ENCODE data around the gene TXNRD3.
A peak's percentile ranks its signal among the peaks of the same experiment; 100 is the strongest.

TXNRD3 gene

DNA sequence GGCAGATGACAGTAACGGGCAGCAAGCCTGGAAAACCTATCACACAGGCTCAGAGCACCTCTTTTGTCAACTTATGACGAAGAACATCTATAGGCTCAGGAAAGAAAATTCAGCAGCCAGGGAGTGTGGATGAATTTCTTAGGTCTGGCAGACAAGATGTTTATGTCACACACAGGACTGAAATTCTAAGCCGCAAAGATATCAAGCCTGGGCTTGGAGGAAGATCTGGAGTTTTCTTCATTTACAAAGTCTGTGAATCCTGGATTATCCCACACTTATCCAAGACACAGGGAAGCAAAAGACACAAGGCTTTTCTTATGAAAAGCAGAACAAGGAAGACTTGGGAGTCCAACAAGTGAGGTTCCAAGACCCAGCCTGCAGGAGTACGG lies 25.7 kb upstream of the TXNRD3 start:
- CTCF ChIA-PET: interaction anchor here (1.2 kb wide), 1 partner anchor 775 kb away, joined by 3 read pairs; no protein-coding TSS in a partner anchor
- POLR2A ChIA-PET: no interaction called here
- no peak for DNase-seq (ENCODE audit: extremely low spot score)
- TF ChIP-seq FOXM1 (IDR thresholded peaks at IDR 0.05; ENCODE audit: borderline replicate concordance) (no peak), FOXK2 (IDR thresholded peaks at IDR 0.05) (no peak), BHLHE40 (IDR thresholded peaks at IDR 0.05; ENCODE audit: borderline replicate concordance) (no peak), FOXA1 (IDR thresholded peaks at IDR 0.05) (no peak)

DNA sequence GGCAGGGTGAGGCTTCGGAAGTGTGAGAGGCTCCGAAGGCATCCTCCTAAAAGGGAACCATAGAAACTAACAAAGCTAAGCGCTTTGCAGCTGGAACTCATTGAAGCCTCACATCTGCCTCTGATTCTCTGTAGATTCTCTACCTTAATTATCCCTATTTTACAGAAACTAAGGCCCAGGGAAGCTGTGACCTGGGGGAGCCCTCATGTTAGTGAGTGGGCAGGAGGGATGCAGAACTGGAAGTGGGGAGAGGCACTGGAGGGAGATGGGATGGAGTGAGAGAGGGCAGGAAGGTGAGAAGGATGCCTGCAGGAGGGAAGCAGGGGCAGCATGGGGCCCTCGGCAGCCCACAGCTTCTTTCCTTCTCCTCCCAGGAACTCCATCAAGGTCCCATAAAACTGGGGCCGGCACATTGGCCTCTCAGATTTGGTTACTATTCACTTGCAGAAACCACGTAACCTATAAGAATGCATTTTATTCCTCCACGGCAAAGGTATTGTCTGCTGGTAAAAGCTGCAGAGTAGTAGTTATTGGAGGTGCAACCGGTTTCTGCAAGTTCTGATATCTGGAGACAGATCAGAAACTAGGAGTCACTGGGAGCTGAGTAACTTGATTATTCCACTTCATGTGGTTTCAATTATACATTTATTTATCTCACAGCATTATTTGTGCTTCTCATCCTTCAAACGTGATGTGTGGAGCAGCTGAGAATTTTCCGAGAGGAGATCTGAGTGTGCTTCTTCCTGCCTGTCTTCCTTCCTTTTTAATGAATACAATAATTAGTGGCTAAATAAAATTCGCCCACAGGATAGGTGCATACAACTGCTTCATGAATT lies 25.1 kb upstream of the TXNRD3 start:
- no peak for DNase-seq (ENCODE audit: extremely low spot score)
- ChIA-PET POLR2A (no interaction called here), CTCF (interaction anchor here (0.8 to 1.6 kb wide), 6 partner anchors 12 to 866 kb away, joined by 3 to 7 read pairs (median 3); partner anchors contain the start of gene CHCHD6)
- TF ChIP-seq HDGF (IDR thresholded peaks at IDR 0.05; ENCODE audit: borderline replicate concordance): no peak
- no peak for TF ChIP-seq BHLHE40 (IDR thresholded peaks at IDR 0.05; ENCODE audit: borderline replicate concordance)
- TF ChIP-seq FOXM1 (IDR thresholded peaks at IDR 0.05; ENCODE audit: borderline replicate concordance): no peak
- TF ChIP-seq, protein P1, sequence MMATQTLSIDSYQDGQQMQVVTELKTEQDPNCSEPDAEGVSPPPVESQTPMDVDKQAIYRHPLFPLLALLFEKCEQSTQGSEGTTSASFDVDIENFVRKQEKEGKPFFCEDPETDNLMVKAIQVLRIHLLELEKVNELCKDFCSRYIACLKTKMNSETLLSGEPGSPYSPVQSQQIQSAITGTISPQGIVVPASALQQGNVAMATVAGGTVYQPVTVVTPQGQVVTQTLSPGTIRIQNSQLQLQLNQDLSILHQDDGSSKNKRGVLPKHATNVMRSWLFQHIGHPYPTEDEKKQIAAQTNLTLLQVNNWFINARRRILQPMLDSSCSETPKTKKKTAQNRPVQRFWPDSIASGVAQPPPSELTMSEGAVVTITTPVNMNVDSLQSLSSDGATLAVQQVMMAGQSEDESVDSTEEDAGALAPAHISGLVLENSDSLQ (IDR thresholded peaks at IDR 0.05): no peak
- TF ChIP-seq ARNT (IDR thresholded peaks at IDR 0.05): no peak
- TF ChIP-seq ELF4 (IDR thresholded peaks at IDR 0.05): no peak
- no peak for TF ChIP-seq CTBP1 (IDR thresholded peaks at IDR 0.05; ENCODE audit: borderline replicate concordance)
- no peak for TF ChIP-seq SUZ12 (IDR thresholded peaks at IDR 0.05)
- no peak for TF ChIP-seq FOXA1 (IDR thresholded peaks at IDR 0.05)
- no peak for TF ChIP-seq ZNF384 (IDR thresholded peaks at IDR 0.05)
- TF ChIP-seq LEF1 (IDR thresholded peaks at IDR 0.05; ENCODE audit: borderline replicate concordance): no peak
- TF ChIP-seq L3MBTL2 (conservative IDR thresholded peaks at IDR 0.05): no peak
- no peak for TF ChIP-seq FOXK2 (IDR thresholded peaks at IDR 0.05)
- no peak for TF ChIP-seq NFRKB (IDR thresholded peaks at IDR 0.05)
- no peak for TF ChIP-seq TARDBP (IDR thresholded peaks at IDR 0.05)
- no peak for TF ChIP-seq SP1 (IDR thresholded peaks at IDR 0.05)

DNA sequence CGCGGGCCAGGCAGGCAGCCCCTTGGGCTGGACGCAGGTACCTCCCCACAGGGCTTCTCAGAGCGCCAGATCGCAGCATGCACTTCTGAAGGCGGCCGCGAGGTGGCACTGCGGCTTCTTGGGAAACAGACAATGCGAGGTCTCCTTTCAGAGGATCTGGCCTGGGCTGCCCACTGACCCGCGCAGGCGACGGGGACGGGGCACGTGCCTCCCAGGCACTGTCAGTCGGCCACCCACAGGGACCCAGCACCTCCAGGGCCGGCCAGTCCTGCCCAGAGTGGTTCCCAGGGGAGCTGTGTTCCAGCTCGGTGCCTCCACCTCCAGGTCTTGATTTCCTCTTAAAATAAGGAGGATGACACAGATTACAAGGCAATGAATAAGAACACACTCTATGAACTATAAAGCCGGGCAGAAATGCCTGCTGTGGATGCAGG lies 24.4 kb upstream of the TXNRD3 start:
- TF ChIP-seq L3MBTL2 (conservative IDR thresholded peaks at IDR 0.05) (peak; percentile 75), CTBP1 (IDR thresholded peaks at IDR 0.05; ENCODE audit: borderline replicate concordance) (no peak)
- peak; percentile 83 for DNase-seq (ENCODE audit: extremely low spot score)
- POLR2A ChIA-PET: no interaction called here
- CTCF ChIA-PET: interaction anchor here (0.8 to 1.6 kb wide), 8 partner anchors 11 to 867 kb away, joined by 3 to 7 read pairs (median 3); partner anchors contain the start of gene CHCHD6

DNA sequence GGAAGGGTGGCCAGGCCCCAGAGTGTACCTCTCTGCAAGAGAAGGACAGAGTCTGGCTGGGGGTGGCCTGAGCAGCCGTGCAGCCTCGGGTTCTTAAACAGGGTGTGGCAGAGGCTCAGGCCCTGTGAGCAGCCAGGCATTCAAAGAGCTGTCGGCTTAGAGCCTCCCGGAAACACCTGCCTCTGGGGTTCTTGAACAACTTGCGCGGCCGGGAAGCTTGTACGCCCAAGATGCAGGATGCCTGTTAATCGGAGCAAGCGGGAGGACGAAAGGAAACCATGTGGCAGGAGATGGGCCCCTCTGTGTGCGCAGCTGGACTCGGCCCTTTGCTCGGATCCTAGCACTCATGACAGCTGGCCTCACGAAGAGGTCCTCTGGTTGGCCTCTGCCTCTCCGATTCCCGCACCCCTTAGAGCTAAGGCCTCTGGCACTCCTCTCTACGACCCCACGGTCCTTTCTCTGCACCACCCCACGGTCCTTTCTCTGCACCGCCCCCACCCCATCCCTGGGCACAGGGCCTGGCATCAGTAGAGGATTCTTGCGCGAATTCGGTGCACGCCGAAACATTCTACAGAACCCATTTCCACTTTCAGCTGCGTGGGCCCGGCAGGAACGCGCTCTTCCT lies 23.9 kb upstream of the TXNRD3 start:
- ChIA-PET POLR2A (no interaction called here), CTCF (interaction anchor here (0.8 to 1.6 kb wide), 4 partner anchors 10 to 794 kb away, joined by 3 to 7 read pairs (median 3); partner anchors contain the start of gene CHCHD6)
- TF ChIP-seq ARNT (IDR thresholded peaks at IDR 0.05) (no peak), ZNF384 (IDR thresholded peaks at IDR 0.05) (no peak), HDGF (IDR thresholded peaks at IDR 0.05; ENCODE audit: borderline replicate concordance) (no peak), FOXA1 (IDR thresholded peaks at IDR 0.05) (no peak), SP1 (IDR thresholded peaks at IDR 0.05) (no peak), FOXK2 (IDR thresholded peaks at IDR 0.05) (no peak), L3MBTL2 (conservative IDR thresholded peaks at IDR 0.05) (no peak), FOXM1 (IDR thresholded peaks at IDR 0.05; ENCODE audit: borderline replicate concordance) (no peak), BHLHE40 (IDR thresholded peaks at IDR 0.05; ENCODE audit: borderline replicate concordance) (no peak), LEF1 (IDR thresholded peaks at IDR 0.05; ENCODE audit: borderline replicate concordance) (no peak), CTBP1 (IDR thresholded peaks at IDR 0.05; ENCODE audit: borderline replicate concordance) (no peak), SUZ12 (IDR thresholded peaks at IDR 0.05) (no peak), TARDBP (IDR thresholded peaks at IDR 0.05) (no peak), ELF4 (IDR thresholded peaks at IDR 0.05) (no peak), NFRKB (IDR thresholded peaks at IDR 0.05) (no peak)
- TF ChIP-seq, protein P1 (IDR thresholded peaks at IDR 0.05): no peak
- DNase-seq (ENCODE audit: extremely low spot score): no peak

DNA sequence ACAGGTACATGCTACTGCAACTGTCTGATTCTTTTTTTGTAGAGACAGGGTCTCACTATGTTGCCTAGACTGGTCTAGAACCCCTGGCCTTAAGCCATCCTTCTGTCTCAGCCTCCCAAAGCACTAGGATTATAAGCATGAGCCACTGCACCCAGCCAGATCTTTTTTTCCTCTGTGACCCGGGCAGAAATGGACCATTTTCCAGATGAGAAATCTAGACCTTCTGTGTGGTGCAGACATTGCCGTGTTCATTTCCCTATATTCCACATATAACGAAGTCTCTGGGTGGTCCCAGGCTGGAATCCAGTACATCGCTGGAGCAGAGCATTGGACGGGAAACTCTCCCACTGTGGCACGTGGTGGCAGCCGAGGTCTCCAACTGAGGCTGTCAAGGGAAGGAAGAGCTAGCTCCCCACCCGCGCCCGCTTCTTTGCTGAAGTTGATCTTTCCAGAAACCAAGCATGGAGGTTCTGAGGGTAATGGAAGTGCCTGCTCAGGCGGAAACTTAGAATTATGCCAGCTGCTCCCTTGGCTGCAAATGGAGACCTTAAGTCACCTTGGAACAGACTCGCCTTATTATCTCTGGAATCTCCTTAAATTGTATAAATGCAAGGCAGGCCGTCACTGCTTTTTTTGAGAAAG lies 23.1 kb upstream of the TXNRD3 start:
- no peak for DNase-seq (ENCODE audit: extremely low spot score)
- POLR2A ChIA-PET: no interaction called here
- CTCF ChIA-PET: no interaction called here
- no peak for TF ChIP-seq HDGF (IDR thresholded peaks at IDR 0.05; ENCODE audit: borderline replicate concordance)
- TF ChIP-seq FOXA1 (IDR thresholded peaks at IDR 0.05): no peak
- TF ChIP-seq CTBP1 (IDR thresholded peaks at IDR 0.05; ENCODE audit: borderline replicate concordance): no peak
- TF ChIP-seq BHLHE40 (IDR thresholded peaks at IDR 0.05; ENCODE audit: borderline replicate concordance): no peak
- no peak for TF ChIP-seq ZNF384 (IDR thresholded peaks at IDR 0.05)

DNA sequence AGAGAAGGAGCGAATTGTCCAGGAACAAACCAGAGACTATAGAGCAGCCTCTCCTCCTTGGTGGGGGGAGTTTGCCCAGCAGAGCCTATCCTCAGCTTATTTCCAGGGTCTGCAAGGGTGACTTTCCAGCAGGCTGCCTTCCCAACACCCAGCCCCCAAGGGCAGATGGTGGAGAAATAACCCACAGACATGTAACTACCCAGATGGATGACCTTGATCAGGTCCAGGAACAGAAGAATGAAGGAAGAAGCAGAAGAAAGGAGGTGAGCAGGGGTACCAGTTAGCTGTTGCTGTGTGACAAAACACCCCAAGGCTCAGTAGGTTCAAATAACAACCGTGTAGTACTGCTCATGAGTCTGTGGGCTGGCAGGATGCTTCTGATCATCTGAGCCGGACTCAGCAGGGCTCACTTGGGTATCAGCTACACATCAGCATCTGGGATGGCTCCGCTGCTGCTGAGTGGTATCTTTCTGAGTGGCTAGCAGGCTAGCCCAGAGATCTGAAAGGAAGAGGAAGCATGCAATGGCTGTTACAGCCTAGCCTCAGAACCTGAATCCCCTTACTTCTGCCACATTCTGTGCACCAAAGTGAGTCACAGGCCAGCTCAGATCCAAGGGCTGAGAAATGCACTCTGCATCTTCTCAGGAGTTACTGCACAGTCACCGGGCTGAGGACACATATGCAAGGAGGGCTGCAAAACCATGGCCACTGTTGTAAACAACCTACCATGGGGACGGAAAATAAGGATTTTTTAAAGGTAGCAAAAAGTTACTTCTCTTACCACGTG lies 22.2 kb upstream of the TXNRD3 start:
- CTCF ChIA-PET: no interaction called here
- POLR2A ChIA-PET: no interaction called here
- no peak for DNase-seq (ENCODE audit: extremely low spot score)
- no peak for TF ChIP-seq L3MBTL2 (conservative IDR thresholded peaks at IDR 0.05)
- no peak for TF ChIP-seq SP1 (IDR thresholded peaks at IDR 0.05)
- TF ChIP-seq HDGF (IDR thresholded peaks at IDR 0.05; ENCODE audit: borderline replicate concordance): no peak
- TF ChIP-seq, protein P1 (IDR thresholded peaks at IDR 0.05): no peak
- no peak for TF ChIP-seq CTBP1 (IDR thresholded peaks at IDR 0.05; ENCODE audit: borderline replicate concordance)
- no peak for TF ChIP-seq ELF4 (IDR thresholded peaks at IDR 0.05)
- TF ChIP-seq FOXM1 (IDR thresholded peaks at IDR 0.05; ENCODE audit: borderline replicate concordance): no peak
